Stimulated activated CD8-positive, alpha-beta memory T cell treated with anti-CD3 and anti-CD28 coated beads, Interleukin-15, amount 100 ng/mL, for 24 hours (primary cell): ENCODE measurements around the gene SLC30A3.
"Not testable (repeated sequence)": the region's sequence is repeated elsewhere in the genome, so short reads cannot be mapped to it uniquely, and the experiment has no call there.

Experiments
- DNase-seq: peaks from one replicate; pipeline ENCODE4 v3.0.0-alpha.2; 2020; ENCODE audit warnings: low read depth

Gene SLC30A3

DNA sequence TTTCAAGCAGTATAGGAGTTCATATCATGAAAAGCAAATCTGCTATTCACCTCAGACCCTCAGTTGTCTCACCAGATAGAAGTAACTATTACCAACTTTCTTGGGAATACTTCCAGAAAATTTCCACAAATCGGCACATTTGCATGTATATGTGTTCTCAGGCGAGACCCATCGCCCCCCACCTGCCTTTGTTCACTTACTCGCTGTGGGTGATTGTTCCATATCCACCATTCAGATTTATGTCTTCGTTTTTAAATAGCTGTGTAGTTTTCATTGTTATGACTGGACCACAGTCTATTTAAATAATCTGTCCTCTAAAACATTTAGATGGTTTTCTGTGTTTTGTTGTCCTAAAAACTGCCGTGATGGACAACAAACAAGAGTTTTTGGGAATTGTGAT is 22.6 kb upstream of the SLC30A3 start:
- no peak for DNase-seq

- no peak for DNase-seq
These were observed 22.1 kb upstream of the SLC30A3 start for GRCh38 chr2:27284996-27285395.

- DNase-seq: no peak
These were observed 20.0 kb upstream of the SLC30A3 start for GRCh38 chr2:27282892-27283291.

DNA sequence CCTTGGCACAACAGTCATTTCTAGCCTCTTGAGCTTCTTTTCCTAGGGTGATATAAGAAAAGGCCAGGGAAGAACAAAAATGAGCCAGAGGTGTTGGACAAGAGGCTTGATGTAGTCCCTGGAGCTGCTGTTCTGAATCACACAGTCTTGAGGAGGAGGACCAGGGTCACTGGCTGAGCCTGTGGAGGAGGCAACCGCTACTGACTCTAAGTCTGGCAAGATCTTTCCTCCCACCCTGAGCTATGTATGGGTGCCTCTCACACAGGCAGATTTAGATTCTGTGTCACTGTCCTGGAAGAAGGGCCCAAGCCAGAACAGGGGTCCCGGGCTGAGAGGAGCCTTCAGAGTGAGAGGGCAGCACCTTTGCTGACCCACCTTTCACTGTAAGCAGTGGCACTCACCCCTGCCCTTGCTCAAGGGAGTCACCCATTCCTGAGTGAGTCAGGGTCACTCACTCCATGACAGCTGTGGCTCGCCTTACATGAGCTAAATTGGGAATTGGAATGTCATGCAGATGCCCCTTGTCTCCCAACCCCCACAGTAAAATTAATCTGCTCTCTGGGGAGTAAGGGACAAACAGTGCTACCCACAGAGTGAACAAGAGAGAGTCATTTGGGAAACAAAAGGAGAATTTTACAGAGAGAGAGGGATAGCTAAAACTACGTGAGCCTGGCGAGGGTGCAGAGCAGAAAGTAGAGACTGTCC is 19.2 kb upstream of the SLC30A3 start, which contains the start of gene TRIM54:
TSS of gene TRIM54 (plus strand) at position 575 of the 705 bp plus-strand sequence. CDS start 303 bp downstream, outside the sequence.
- no peak for DNase-seq

DNA sequence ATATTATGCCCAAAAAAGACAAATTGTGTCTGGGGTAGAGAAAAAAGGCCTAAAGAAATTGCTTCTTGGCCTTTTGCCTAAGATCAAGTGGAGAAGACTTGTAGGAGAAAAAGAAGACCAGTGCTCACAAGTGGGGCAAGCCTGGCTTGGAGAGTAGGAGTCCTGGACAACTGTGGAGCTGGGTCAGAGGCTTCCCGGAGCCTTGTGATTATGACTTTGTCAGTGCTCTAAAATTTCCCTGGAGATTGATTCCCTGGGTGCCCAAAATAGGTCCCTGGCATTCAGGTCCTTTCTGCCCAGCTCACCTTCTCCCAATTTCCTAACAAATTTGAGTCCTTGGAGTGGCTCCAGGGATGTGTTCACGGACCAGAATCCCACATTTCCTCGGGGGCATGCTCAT is 18.6 kb upstream of the SLC30A3 start:
- no peak for DNase-seq

DNA sequence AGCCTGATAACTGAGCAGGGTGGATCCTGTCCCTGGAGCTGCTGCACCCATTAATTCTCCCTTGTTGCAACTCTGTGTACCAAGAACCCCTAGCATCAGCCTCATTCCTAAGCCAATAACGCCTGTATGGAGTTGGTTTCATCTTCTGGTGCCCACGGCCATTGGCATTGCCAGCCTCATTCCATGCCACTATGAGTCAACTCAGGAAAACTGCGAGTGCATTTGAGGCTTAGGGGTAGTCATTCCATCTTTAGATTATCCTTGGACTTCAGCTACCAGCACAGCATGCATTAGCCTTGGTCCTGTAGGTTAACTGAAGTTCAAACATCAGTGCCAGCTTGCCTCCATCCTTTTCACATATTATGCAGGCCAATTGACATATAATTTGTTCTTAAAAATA is 18.0 kb upstream of the SLC30A3 start:
- no peak for DNase-seq

- DNase-seq: no peak
These were observed 15.2 kb upstream of the SLC30A3 start for GRCh38 chr2:27278010-27278409.

DNA sequence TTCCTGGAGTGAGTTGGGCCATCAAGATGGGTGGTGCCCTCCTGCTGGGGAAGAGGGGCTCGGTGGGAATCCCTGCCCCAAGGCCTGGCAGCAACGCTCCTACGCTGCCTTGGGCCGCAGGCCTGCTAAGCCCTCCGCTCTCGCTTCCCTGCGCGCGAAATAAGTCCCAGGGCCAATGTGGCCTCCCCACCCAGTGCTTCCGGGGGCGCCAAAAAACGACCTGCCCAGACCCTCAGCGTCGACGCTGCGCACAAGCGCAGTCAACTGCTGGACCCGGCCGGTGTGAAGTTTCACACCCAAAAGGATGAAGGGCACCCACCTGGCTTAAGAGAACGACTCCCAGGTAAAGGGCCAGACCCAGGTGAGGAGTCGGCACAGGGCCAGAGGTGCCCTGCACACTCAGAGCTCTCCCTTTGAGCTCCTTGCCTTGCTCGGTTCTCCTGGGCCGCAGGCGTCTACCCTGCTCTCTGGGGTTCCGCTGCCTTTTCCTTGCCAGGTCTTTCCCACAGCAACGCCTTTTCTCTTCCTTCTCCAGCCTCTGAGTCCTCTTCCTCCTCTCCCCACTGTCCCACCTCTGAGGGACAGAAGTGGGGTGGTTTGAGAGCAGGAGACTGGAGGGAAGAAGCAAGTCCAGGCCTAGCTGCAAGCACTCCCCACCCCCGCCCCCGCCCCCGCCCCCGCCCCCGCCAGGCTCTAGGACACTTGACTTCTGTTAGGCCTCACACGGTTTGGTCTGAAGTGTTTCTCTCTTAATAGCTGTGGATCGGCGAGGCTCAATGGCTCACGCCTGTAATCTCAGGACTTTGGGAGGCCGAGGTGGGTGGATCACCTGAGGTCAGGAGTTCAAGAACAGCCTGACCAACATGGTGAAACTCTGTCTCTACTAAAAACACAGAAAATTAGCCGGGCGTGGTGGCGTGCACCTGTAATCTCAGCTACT is 12.6 kb upstream of the SLC30A3 start, which contains the start of gene DNAJC5G:
TSS of gene DNAJC5G (plus strand) at position 223 of the 940 bp plus-strand sequence. CDS start 1,296 bp downstream, outside the sequence.
- DNase-seq: no peak

- DNase-seq: not testable (repeated sequence)
These were observed 10.0 kb upstream of the SLC30A3 start for GRCh38 chr2:27272537-27273522.

DNA sequence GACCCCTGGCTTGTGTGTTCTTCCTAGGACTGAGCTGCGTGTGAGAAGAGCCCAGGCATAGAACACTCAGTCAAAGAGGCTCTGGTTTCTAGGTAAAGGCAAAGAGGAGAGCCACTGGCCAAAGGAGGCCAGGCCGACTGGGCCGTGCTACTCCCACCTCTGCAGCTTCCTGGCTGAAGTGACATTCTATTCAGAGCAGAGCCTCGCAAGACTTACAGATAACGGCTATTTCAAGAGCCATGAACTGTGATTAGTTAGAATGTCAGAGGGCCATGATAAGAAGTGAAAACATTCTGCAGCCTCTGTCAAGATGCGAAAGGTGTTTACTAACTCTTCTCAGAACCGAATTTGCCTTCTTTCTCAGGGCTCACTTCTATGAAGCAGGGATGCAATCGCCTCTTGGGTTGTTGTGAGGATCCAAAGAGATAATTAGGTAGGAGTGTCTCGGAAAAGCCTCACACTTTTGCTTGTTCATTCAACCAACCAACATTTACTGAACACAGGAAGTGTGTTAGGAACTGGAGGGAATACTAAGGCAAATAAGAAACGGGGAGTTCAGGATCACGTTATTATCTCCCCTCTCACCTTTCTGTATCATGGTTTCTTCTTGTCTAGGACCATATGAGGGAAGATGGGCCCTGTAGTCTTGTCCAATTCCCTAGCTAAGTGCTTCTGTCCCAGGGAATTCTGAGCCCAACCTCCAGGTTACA is 8.9 kb upstream of the SLC30A3 start:
- no peak for DNase-seq

DNA sequence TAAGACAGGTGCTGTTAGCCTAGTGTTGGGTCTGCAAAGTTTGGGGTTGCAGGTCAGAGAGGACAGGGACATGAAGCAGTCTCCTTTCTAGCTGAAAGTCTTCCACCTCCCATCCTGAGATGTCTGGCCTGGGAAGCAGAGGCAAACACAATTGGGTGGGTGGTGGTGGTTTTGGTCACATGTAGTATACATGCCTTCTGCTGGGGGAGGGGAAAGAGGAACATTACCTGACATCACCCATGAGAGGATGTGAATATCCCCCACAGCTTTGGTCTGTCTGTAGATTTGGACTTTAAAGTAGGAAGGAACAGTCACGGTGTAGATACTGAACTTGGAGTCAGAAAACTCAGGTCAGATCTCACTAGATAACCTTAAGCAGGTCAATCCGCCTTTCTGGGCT is 7.8 kb upstream of the SLC30A3 start:
- DNase-seq: no peak

DNA sequence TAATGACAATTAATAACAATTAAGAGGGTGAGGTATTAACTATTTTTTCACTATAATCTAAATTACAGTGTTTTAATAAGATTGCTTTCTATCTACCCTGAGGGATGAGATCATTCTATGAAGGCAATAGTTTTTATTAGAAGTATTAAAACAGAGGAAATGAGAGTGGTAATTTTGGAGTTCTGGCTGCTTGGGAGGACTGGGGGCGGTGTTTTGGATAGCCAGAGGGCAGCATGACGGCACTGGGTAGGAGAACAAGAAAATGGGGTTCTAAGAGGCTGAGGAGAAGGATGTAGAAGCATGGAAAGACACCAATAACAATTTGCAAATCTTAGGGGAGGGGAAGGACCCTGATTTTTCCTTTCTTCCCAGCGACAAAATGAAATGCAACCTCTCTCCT is 7.3 kb upstream of the SLC30A3 start:
- DNase-seq: no peak

GRCh38 chr2:27268296-27268695 is 5.4 kb upstream of the SLC30A3 start:
- not testable (repeated sequence) for DNase-seq

DNA sequence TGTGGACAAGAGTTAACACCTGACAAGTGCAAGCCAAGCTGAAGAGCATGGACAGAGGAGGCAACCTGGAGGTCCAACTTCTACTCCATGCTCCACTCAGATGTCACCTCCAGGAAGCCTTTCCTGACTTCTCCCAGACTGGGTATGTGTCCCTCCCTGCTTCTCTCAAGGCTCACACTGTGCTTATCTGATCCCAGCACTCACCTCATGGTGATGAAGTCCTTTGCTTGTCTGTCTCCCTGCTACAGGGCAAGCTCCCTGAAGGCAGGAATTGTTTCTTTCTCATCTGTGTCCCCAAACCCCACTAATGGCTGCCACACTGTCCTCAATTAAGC is 2.7 kb upstream of the SLC30A3 start:
- DNase-seq: no peak

- no peak for DNase-seq
These were observed 2.1 kb upstream of the SLC30A3 start for GRCh38 chr2:27264753-27265535.

DNA sequence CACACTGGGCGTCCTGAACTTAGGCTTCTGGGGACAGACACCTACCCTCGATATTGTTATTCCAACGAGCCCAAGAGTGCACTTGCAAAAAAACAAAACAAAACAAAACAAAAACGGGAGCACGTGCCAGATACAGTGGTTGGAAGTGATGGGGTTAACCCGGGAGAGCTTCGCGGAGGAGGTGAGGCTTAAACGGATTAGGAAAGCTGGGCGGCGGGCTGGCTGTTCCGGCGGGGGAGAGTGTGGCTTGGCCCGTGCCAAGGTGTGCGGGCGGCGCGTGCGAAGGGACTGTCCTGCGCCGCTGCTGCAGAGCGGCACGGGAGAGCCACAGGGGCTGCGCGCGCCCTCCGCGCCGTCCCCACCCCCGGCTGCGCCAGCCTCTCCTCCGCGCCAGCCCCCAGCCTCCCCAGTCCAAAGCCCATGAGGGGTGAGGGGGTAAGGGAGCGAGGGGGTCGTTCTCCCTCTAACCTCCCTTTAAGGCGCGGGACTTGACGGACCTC is 1.5 kb upstream of the SLC30A3 start:
- no peak for DNase-seq

- no peak for DNase-seq
These were observed 723 bp upstream of the SLC30A3 start for GRCh38 chr2:27263287-27264252.

- DNase-seq: no peak
These were observed 935 bp downstream of the SLC30A3 start for GRCh38 chr2:27261926-27262298.
